ENCODE results near the gene ZBTB2.
A peak's percentile ranks its signal among the peaks of the same experiment; 100 is the strongest.

The ZBTB2 gene

GRCh38 chr6:151391471-151392413, at the start of gene ZBTB2:
TSS of gene ZBTB2 (minus strand) at chr6:151391559. CDS start at chr6:151373637, 17,922 bp downstream.
- DNase-seq, result peak; percentile 11 to 18

GRCh38 chr6:151440930-151441329, 49.6 kb upstream of the ZBTB2 start:
- DNase-seq, result no peak

- DNase-seq, result no peak
These were observed 49.1 kb upstream of the ZBTB2 start for GRCh38 chr6:151440498-151440897.

GRCh38 chr6:151437401-151437800, 46.0 kb upstream of the ZBTB2 start:
- DNase-seq, result no peak

GRCh38 chr6:151436802-151437201, 45.4 kb upstream of the ZBTB2 start:
- no peak for DNase-seq

- DNase-seq, result no peak
These were observed 44.9 kb upstream of the ZBTB2 start for GRCh38 chr6:151436300-151436699.

- no peak for DNase-seq
These were observed 43.0 kb upstream of the ZBTB2 start for GRCh38 chr6:151434369-151434768.

GRCh38 chr6:151432651-151433050, 41.3 kb upstream of the ZBTB2 start:
- no peak for DNase-seq

- DNase-seq, result no peak
These were observed 40.0 kb upstream of the ZBTB2 start for GRCh38 chr6:151431337-151431736.

GRCh38 chr6:151430886-151431285, 39.5 kb upstream of the ZBTB2 start:
- no peak for DNase-seq

GRCh38 chr6:151428093-151428735, 36.9 kb upstream of the ZBTB2 start:
- no peak for DNase-seq

- DNase-seq, result no peak
These were observed 34.2 kb upstream of the ZBTB2 start for GRCh38 chr6:151425561-151425960.

GRCh38 chr6:151422981-151423380, 31.6 kb upstream of the ZBTB2 start:
- DNase-seq, result no peak

GRCh38 chr6:151417477-151417876, 26.1 kb upstream of the ZBTB2 start:
- no peak for DNase-seq

GRCh38 chr6:151414641-151415260, 23.4 kb upstream of the ZBTB2 start:
- no peak for DNase-seq

GRCh38 chr6:151413372-151414145, 22.2 kb upstream of the ZBTB2 start:
- no peak for DNase-seq

- DNase-seq, result no peak
These were observed 21.6 kb upstream of the ZBTB2 start for GRCh38 chr6:151412909-151413308.

GRCh38 chr6:151409679-151410078, 18.3 kb upstream of the ZBTB2 start:
- DNase-seq, result no peak

- no peak for DNase-seq
These were observed 17.9 kb upstream of the ZBTB2 start for GRCh38 chr6:151409260-151409659.

- DNase-seq, result no peak
These were observed 17.5 kb upstream of the ZBTB2 start for GRCh38 chr6:151408858-151409257.

GRCh38 chr6:151403919-151404308, 12.6 kb upstream of the ZBTB2 start:
- no peak for DNase-seq

- DNase-seq, result no peak
These were observed 10.9 kb upstream of the ZBTB2 start for GRCh38 chr6:151402228-151402627.

- DNase-seq, result no peak
These were observed 9.1 kb upstream of the ZBTB2 start for GRCh38 chr6:151400473-151400872.
